ENCODE data around the gene KCND1.
A peak's percentile ranks its signal among the peaks of the same experiment; 100 is the strongest.

Gene KCND1

GRCh38 chrX:48911412-48912182, 60.0 kb downstream of the KCND1 start, which contains the start of gene SLC35A2:
Gene SLC35A2 (minus strand): TSS chrX:48911646. CDS start chrX:48911636, 10 bp downstream.
- DNase-seq (ENCODE audit: low read depth) = peak; percentile 79

Measured in stimulated activated CD4-positive, alpha-beta T cell treated with anti-CD3 and anti-CD28 coated beads, Interleukin-2, amount 100 ng/mL, for 4 hours (primary cell).